Prostate gland (tissue), 2 donors: Measurements from ENCODE around the gene INSL3. TPM values are rescaled to one million over a fixed set of nuclear protein-coding genes. Genes with fewer than 3 reads are reported as not detected.

Source experiments
- DNase-seq: peaks from one replicate; pipeline ENCODE4 v3.0.0-alpha.2; 2019; ENCODE audit warnings: low spot score
- H3K27ac ChIP-seq, 2 donors: fragments of 200-600 bp; sonication (generic); 2 replicates each; pipeline ENCODE4 v1.5.1; 2017 to 2019
- H3K27me3 ChIP-seq: fragments of 200-600 bp; sonication (generic); replicated peaks from 2 replicates; pipeline ENCODE4 v1.5.1; 2019; ENCODE audit not compliant: insufficient read depth
- H3K36me3 ChIP-seq, 2 donors: fragments of 200-600 bp; sonication (generic); 1 replicate in 1 of 2; 2 replicates in 1 of 2; pipeline versions ENCODE4 v1.5.1 to v1.8.1; 2017 to 2019
- H3K4me1 ChIP-seq: fragments of 200-600 bp; sonication (generic); replicated peaks from 2 replicates; pipeline ENCODE4 v1.5.1; 2019
- H3K4me3 ChIP-seq, 2 donors: fragments of 200-600 bp; sonication (generic); 2 replicates each; pipeline ENCODE4 v1.5.1; 2017 to 2019
- H3K9me3 ChIP-seq: fragments of 200-600 bp; sonication (generic); 2 replicates; pipeline ENCODE4 v1.5.1; 2017
- POLR2A ChIP-seq: fragments of 450-650 bp; IDR thresholded peaks from one replicate; pipeline ENCODE4 v1.6.1; 2016; ENCODE audit warnings: antibody characterized with exemption, mild to moderate bottlenecking
- POLR2AphosphoS5 ChIP-seq: sonication (generic); formaldehyde crosslinking; IDR thresholded peaks from one replicate; pipeline ENCODE4 v1.6.1; 2017; ENCODE audit warnings: antibody characterized with exemption
- WGBS: methylation state at CpG from one replicate; pipeline ENCODE4 v1.1.5; 2018; 5-methylcytosine and 5-hydroxymethylcytosine counted together
- intact Hi-C: fragments of 100-400 bp; cut with DNase I; formaldehyde crosslinking; loops from one replicate; pipeline ENCODE4 v1.14.2; 2022
- total RNA-seq, 2 donors: library from RNA; depleted of rRNA; stranded (reverse); fragments of >200 nt; gene quantifications; one replicate each; pipeline ENCODE4 v1.1.0, GENCODE V29; 2016
- TF ChIP-seq, protein P1 (sequence below), 4 experiments: fragments of 200-600 bp in 2 of 4; fragments of 450-650 bp in 2 of 4; sonication (generic) in 2 of 4; IDR thresholded peaks; 1 replicate in 3 of 4; 2 replicates in 1 of 4; pipeline ENCODE4 v1.5.1; 2016 to 2019; ENCODE audit warnings: antibody characterized with exemption in 4 of 4, mild to moderate bottlenecking in 2 of 4, moderate library complexity in 2 of 4

The INSL3 gene
- total RNA-seq, 2 donors from 2014 or later: 117 TPM; not detected in 1

DNA sequence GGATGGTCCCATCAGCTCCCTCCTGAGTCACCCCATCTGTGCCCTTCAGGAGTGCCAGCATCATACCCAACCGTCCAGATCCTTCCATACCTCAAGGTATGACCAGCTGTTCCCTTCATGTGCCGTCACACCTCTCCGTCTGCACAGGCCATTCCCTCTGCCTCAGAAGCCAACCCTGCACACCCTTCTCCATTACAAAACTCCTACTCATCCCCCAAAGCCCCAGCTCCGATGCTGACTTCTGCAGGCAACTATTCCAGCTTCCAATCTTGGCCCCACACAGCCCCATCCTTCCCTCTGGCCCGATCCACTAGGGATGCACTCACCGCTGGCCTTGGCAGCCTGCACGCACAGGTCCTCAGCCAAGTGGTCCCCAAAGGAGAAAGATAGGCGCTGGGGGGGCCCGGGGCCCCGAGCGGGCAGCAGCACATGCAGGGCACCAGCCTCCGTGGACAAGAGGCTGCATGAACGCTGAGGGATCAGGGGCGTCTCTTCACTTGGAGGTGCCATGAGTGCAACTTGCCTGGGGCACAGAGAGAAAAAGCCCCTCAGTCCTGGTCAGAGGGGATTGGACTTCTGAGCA is 22.7 kb upstream of the INSL3 start:
- intact Hi-C loops: no loop called here
- WGBS: 82% methylated on average over 14 of the region's 14 CpGs
- DNase-seq: no peak
- Histone ChIP-seq H3K4me1 (peaks cover 3% of the 10 kb centered on the region), H3K9me3 (no peaks in the 10 kb centered on the region), H3K27me3 (no peaks in the 10 kb centered on the region), H3K36me3 (no peaks in the 10 kb centered on the region), H3K27ac (no peak overlapping the region), H3K4me3 (no peak overlapping the region)
- TF ChIP-seq POLR2A: no peak
- TF ChIP-seq POLR2AphosphoS5: no peak
- TF ChIP-seq, protein P1, sequence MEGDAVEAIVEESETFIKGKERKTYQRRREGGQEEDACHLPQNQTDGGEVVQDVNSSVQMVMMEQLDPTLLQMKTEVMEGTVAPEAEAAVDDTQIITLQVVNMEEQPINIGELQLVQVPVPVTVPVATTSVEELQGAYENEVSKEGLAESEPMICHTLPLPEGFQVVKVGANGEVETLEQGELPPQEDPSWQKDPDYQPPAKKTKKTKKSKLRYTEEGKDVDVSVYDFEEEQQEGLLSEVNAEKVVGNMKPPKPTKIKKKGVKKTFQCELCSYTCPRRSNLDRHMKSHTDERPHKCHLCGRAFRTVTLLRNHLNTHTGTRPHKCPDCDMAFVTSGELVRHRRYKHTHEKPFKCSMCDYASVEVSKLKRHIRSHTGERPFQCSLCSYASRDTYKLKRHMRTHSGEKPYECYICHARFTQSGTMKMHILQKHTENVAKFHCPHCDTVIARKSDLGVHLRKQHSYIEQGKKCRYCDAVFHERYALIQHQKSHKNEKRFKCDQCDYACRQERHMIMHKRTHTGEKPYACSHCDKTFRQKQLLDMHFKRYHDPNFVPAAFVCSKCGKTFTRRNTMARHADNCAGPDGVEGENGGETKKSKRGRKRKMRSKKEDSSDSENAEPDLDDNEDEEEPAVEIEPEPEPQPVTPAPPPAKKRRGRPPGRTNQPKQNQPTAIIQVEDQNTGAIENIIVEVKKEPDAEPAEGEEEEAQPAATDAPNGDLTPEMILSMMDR (IDR thresholded peaks at IDR 0.05): no peak

DNA sequence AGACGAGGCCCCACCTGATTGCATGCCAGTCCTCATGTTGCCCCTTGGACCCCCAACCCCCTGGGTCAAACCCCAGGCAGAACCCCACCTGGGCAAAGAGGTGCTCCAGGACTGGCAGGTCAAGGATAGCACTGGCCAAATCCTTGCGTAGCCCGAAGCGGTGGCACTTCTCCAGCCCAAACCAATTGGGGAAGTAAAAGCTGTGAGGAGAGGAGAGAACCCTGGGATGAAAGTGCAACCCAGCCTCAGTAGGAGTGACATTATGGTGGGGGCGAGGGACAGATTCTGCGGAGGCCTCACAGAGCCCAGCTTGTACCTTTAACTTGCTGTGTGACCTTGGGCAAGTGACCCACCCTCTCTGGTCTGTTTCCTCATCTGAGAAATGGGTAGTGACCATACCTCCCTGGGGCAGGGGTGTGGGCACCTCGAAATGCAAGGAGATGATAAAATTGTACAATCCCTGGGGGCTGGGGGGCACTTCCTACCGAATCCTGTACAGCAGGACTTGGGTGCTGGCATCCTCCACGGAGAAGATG is 22.0 kb upstream of the INSL3 start:
- no peaks in the 10 kb centered on the region for H3K36me3 ChIP-seq
- H3K4me1 ChIP-seq: peaks cover 3% of the 10 kb centered on the region
- H3K4me3 ChIP-seq: no peak overlapping the region
- H3K27ac ChIP-seq: no peak overlapping the region
- 84% methylated on average over 9 of the region's 9 CpGs for WGBS
- no peak for DNase-seq
- no peaks in the 10 kb centered on the region for H3K9me3 ChIP-seq
- H3K27me3 ChIP-seq: no peaks in the 10 kb centered on the region
- TF ChIP-seq POLR2A (no peak), POLR2AphosphoS5 (no peak)
- TF ChIP-seq, protein P1 (IDR thresholded peaks at IDR 0.05): no peak
- intact Hi-C loops: no loop called here

DNA sequence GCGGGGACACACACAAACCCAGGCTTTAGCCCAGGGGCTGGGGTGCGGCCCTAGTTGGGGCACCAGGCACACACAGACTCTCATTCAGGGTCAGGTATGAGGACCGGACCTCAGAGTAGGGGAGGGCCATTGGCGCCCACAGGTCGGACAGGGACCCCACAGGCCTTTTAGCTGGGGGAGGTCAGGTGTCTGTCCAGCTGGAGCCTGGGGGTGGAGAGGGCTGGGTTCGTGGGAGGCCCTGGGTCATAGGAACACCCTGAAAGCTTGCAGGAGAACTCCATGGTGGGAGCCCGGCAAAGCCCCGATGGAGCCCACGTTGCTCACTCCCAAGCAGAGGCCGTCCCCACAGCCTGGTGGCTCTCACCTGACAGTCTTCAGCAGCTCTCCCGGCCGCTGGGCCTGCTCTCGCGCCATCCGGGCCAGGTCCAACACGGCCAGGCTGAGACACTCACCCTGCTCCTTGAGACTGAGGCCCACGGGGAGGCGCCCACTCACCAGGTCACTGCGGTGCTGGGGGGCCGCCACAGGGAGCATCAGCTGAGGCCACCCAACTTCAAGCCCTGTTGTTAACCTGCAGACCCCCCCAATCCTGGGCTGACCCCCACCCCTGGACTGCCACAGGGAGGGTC is 21.5 kb upstream of the INSL3 start:
- Histone ChIP-seq H3K9me3 (no peaks in the 10 kb centered on the region), H3K27ac (no peak overlapping the region), H3K4me3 (peak overlapping the region; percentile 13 to 20), H3K4me1 (peaks cover 3% of the 10 kb centered on the region), H3K36me3 (no peaks in the 10 kb centered on the region), H3K27me3 (no peaks in the 10 kb centered on the region)
- WGBS: 52% methylated on average over 19 of the region's 20 CpGs
- no peak for DNase-seq
- intact Hi-C loops: no loop called here
- no peak for TF ChIP-seq POLR2AphosphoS5
- TF ChIP-seq POLR2A: no peak
- TF ChIP-seq, protein P1 (IDR thresholded peaks at IDR 0.05): no peak

DNA sequence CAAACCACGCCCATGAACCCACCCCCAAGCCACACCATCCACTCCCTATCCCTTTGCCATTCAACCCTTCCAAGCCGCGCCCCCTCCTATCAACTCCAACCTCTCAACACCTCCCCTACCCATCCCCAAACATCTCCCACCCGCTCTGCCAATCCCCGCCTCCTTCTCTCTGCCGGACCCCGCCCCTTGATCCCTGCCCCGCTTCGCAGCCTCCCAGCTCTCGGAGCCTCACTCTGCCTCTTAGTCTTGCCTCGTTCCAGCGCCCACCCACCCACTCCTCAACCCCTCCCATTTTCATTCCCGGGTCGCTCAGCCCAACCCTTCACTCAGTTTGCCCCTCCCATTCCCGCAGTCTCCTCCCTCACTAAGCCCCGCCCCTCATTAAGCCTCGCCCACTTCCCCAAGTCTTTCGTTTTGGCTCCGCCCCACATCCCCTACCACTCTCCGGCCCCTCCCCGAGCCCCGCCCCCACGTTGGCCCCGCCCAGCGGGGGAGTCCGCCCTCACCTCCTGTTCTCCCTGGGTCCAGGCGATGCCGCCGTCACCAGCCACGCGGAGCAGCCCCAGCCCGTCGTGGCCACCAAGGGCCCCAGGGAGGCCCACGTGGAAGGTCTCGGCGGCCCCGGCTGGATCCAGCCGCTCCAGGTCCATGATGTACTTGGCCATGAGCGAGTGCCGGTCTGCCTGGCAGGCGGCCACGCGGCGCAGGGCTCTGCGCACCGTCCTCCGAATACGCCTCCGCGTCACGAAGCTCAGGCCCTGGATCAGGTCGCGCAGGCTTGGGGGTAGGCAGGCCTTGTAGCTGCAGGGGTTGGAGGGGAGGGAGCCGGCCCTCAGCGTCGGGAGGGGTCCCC is 20.7 kb upstream of the INSL3 start:
- H3K36me3 ChIP-seq: no peaks in the 10 kb centered on the region
- no peaks in the 10 kb centered on the region for H3K9me3 ChIP-seq
- H3K27ac ChIP-seq: no peak overlapping the region
- WGBS: 12% methylated on average over 55 of the region's 56 CpGs
- intact Hi-C loops: no loop called here
- peak; percentile 48 for DNase-seq
- peaks cover 3% of the 10 kb centered on the region for H3K4me1 ChIP-seq
- no peaks in the 10 kb centered on the region for H3K27me3 ChIP-seq
- H3K4me3 ChIP-seq: peak overlapping the region; percentile 13 to 20
- TF ChIP-seq POLR2AphosphoS5: peak; percentile 35
- TF ChIP-seq, protein P1 (IDR thresholded peaks at IDR 0.05): no peak
